HG03575 (cell line): ENCODE data around the gene INSRR.

Source experiments
- ATAC-seq: cut with Tn5 transposase; IDR thresholded peaks from one replicate; pipeline ENCODE4 v1.9.1; 2021; ENCODE audit not compliant: unreplicated experiment, insufficient number of reproducible peaks, low FRiP score; ENCODE audit errors: extremely low read depth

Gene INSRR

GRCh38 chr1:156858959-156859522 is at the start of gene INSRR:
INSRR (minus strand) TSS chr1:156859117; CDS start chr1:156858621, 496 bp downstream.
- ATAC-seq: no peak

GRCh38 chr1:156908541-156908940 is 49.6 kb upstream of the INSRR start:
- no peak for ATAC-seq

- ATAC-seq: no peak
Observed at GRCh38 chr1:156906206-156906906, 47.4 kb upstream of the INSRR start.

- ATAC-seq: no peak
Observed at GRCh38 chr1:156905651-156906050, 46.7 kb upstream of the INSRR start.

- ATAC-seq: no peak
Observed at GRCh38 chr1:156905176-156905575, 46.3 kb upstream of the INSRR start.

- no peak for ATAC-seq
Observed at GRCh38 chr1:156904187-156904959, 45.5 kb upstream of the INSRR start.

GRCh38 chr1:156903328-156904091 is 44.6 kb upstream of the INSRR start:
- ATAC-seq: no peak

- no peak for ATAC-seq
Observed at GRCh38 chr1:156901966-156902915, 43.3 kb upstream of the INSRR start.

GRCh38 chr1:156901590-156901900 is 42.6 kb upstream of the INSRR start:
- no peak for ATAC-seq

- no peak for ATAC-seq
Observed at GRCh38 chr1:156900896-156901589, 42.1 kb upstream of the INSRR start.

- ATAC-seq: no peak
Observed at GRCh38 chr1:156899956-156900718, 41.2 kb upstream of the INSRR start.

- no peak for ATAC-seq
Observed at GRCh38 chr1:156898971-156899664, 40.2 kb upstream of the INSRR start.

GRCh38 chr1:156898161-156898566 is 39.2 kb upstream of the INSRR start:
- ATAC-seq: no peak

GRCh38 chr1:156897078-156897825 is 38.3 kb upstream of the INSRR start:
- no peak for ATAC-seq

- no peak for ATAC-seq
Observed at GRCh38 chr1:156896490-156897033, 37.6 kb upstream of the INSRR start.

GRCh38 chr1:156895927-156896326 is 37.0 kb upstream of the INSRR start:
- ATAC-seq: no peak
